ENCODE data around the gene PRKCB. TPM values are rescaled to one million over a fixed set of nuclear protein-coding genes. Genes with fewer than 3 reads are reported as not detected.

Gene PRKCB
- total and polyA plus RNA-seq, 3 donors from 2014 or later: 25.5 to 49.7 (median 26.6) TPM

DNA sequence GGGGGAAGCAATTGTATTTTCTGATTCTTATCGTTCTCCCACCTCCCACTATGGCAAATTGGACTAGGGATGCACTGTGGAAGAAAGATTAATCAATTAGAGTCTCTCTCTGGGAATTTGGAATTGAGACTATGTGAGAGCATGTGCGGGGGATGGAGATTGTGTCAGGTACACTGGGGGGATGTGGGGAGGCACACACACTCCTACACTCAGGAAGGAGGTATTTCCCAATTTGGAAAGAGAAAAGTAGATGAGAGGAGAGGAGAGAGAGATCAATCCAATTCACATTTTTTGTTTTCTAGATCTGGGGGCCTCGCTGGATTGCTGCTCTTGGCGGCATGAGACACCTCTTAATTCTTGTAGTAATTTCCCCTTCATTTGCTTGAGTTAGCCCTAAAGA, 14.3 kb upstream of the PRKCB start:
- no peak overlapping the region for H3K4me3 ChIP-seq
- H3K27me3 ChIP-seq: no peaks in the 10 kb centered on the region
- 44 to 54% methylated on average over 4 of the region's 4 CpGs for WGBS, 2 donors
- no peaks in the 10 kb centered on the region for H3K4me1 ChIP-seq
- no peaks in the 10 kb centered on the region for H3K36me3 ChIP-seq (ENCODE audit: low read depth, missing control alignments)
- DNase-seq: no peak
- TF ChIP-seq POLR2A (IDR thresholded peaks at IDR 0.05) (no peak), CTCF (IDR thresholded peaks at IDR 0.05) (no peak)
- intact Hi-C loops (cut with DNase I; ENCODE audit: low total_unique reads): no loop called here
- no peak overlapping the region for H3K27ac ChIP-seq
- no peaks in the 10 kb centered on the region for H3K9me3 ChIP-seq

DNA sequence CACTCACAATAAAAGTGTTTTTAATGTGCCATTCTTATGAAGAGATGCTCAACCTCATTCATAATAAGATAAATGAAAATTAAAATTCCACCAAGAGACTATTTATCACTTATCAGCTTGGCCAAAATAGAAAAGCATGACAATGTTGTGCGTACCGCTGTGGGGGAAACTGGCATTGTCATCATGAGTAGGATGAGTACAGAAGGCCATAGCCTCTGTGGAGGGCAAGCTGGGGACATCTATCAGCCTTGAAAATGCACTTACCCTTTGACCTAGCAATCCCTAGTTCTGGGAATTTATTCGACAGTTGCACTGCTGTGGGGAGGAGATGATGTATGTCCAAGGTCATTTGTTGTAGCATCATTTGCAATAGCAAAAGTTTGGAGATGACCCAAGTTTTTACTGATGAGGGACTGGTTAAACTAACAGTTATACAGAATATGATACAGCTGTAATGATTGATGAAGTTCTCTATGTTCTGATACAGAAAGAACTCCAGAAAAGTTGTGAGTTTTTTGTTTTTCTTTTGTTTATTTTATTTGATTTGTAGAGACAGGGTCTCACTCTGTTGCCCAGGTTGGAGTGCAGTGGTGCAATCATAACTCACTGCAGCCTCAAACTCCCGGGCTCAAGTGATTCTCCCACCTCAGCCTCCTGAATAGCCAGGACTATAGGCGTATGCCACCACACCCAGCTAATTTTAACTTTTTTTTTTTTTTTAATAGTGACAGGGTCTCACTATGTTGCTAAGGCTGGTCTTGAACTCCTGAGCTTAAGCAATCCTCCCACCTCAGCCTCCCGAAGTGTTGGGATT, 13.7 kb upstream of the PRKCB start:
- Histone ChIP-seq H3K36me3 (ENCODE audit: low read depth, missing control alignments) (no peaks in the 10 kb centered on the region), H3K27ac (no peak overlapping the region), H3K9me3 (no peaks in the 10 kb centered on the region), H3K4me3 (no peak overlapping the region), H3K27me3 (no peaks in the 10 kb centered on the region), H3K4me1 (no peaks in the 10 kb centered on the region)
- TF ChIP-seq POLR2A (IDR thresholded peaks at IDR 0.05): no peak
- no peak for TF ChIP-seq CTCF (IDR thresholded peaks at IDR 0.05)
- 44 to 52% methylated on average over 6 of the region's 6 CpGs for WGBS, 2 donors
- intact Hi-C loops (cut with DNase I; ENCODE audit: low total_unique reads): no loop called here
- DNase-seq: no peak

DNA sequence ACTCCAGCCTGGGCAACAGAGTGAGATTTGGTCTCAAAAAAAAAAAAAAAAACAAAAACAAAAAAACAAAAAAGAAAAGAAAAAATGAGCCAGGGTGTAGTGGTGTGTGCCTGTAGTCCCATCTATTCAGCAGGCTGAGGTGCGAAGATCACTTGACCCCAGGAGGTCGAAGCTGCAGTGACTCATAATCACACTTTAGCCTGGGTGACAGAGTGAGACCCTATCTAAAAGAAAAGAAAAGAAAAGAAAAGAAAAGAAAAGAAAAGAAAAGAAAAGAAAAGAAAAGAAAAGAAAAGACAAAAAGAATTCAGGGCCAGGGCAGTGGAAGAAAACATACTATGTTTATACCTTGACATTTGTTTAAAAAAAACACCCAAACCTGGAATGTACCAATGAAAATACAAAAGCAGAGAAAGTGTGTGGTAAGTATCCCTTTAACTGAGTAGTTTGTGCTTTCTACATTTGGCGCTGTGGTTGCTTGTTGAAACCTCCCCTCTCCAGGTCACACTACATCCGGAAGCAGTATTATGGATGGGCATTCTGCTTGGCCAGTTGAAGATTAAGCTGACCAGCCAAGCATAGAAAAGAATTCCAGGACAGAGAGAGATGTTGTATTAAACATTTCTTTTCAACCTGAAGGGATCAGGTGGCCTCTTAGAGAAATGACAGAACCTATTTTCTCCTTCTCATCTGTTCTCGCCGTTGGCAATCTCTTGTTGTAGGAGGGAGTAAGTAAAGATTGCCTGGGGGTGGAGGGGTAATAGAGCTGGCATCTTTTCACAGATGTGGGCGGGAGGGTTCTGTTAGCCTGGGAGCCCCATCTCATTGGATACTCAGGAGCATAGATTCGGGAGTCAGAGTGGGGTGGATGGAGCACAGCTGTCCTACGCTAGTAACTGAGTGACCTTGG, 12.1 kb upstream of the PRKCB start:
- no peak for DNase-seq
- Histone ChIP-seq H3K4me1 (no peaks in the 10 kb centered on the region), H3K4me3 (no peak overlapping the region), H3K36me3 (ENCODE audit: low read depth, missing control alignments) (no peaks in the 10 kb centered on the region), H3K27ac (no peak overlapping the region), H3K9me3 (no peaks in the 10 kb centered on the region), H3K27me3 (no peaks in the 10 kb centered on the region)
- intact Hi-C loops (cut with DNase I; ENCODE audit: low total_unique reads): no loop called here
- no peak for TF ChIP-seq CTCF (IDR thresholded peaks at IDR 0.05)
- 66 to 69% methylated on average over 9 of the region's 9 CpGs for WGBS, 2 donors

GRCh38 chr16:23824909-23825308, 10.9 kb upstream of the PRKCB start:
- no peaks in the 10 kb centered on the region for H3K9me3 ChIP-seq
- H3K36me3 ChIP-seq (ENCODE audit: low read depth, missing control alignments): no peaks in the 10 kb centered on the region
- H3K27ac ChIP-seq: no peak overlapping the region
- TF ChIP-seq POLR2A (IDR thresholded peaks at IDR 0.05) (no peak), CTCF (IDR thresholded peaks at IDR 0.05) (no peak)
- intact Hi-C loops (cut with DNase I; ENCODE audit: low total_unique reads): no loop called here
- H3K27me3 ChIP-seq: no peaks in the 10 kb centered on the region
- 65% methylated on average over 4 of the region's 4 CpGs for WGBS, 2 donors
- H3K4me3 ChIP-seq: no peak overlapping the region
- DNase-seq: no peak
- no peaks in the 10 kb centered on the region for H3K4me1 ChIP-seq

Data from testis (tissue), 3 donors.